ENCODE results near the gene FRG2.
"Not testable (repeated sequence)": the region's sequence is repeated elsewhere in the genome, so short reads cannot be mapped to it uniquely, and the experiment has no call there.

DNA sequence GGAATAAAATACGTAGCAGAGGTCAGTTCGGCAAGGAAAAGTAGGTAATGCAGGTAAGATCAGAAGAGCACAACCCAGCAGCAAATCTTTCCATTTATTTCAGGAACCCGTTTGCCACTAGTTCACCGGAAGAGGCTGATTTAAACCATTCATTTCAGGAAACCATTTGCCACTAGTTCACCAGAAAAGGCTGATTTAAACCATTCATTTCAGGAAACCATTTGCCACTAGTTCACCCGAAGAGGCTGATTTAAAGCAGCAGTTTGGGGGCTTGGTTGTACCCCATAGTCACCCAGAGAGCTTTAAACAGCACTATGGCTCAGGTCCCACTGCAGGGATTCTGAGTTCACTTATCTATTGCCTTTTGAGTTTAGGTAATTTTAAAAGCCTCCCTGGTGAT lies 4.2 kb upstream of the FRG2 start:
- TF ChIP-seq, protein P1, sequence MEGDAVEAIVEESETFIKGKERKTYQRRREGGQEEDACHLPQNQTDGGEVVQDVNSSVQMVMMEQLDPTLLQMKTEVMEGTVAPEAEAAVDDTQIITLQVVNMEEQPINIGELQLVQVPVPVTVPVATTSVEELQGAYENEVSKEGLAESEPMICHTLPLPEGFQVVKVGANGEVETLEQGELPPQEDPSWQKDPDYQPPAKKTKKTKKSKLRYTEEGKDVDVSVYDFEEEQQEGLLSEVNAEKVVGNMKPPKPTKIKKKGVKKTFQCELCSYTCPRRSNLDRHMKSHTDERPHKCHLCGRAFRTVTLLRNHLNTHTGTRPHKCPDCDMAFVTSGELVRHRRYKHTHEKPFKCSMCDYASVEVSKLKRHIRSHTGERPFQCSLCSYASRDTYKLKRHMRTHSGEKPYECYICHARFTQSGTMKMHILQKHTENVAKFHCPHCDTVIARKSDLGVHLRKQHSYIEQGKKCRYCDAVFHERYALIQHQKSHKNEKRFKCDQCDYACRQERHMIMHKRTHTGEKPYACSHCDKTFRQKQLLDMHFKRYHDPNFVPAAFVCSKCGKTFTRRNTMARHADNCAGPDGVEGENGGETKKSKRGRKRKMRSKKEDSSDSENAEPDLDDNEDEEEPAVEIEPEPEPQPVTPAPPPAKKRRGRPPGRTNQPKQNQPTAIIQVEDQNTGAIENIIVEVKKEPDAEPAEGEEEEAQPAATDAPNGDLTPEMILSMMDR (conservative IDR thresholded peaks at IDR 0.05) = not testable (repeated sequence)
- TF ChIP-seq ZFX (IDR thresholded peaks at IDR 0.05) = not testable (repeated sequence)
